K562 (cell line): ENCODE results near the gene ACSF2. TPM values are rescaled to one million over a fixed set of nuclear protein-coding genes. Genes with fewer than 3 reads are reported as not detected.
A peak's percentile ranks its signal among the peaks of the same experiment; 100 is the strongest.

Experiments used
- ATAC-seq: fragments of 200-7000 bp; cut with Tn5 transposase; 3 replicates; pipeline ENCODE4 v1.9.1; 2020; ENCODE audit warnings: moderate library complexity
- BruUV-seq: library from RNA; stranded (reverse); fragments of 400-500 nt; replicated peaks from 2 replicates; lab custom pipeline; 2021; lab: Mats Ljungman, UMichigan
- CTCF ChIA-PET: fragments of 300-600 bp; formaldehyde crosslinking; extraction: SDS; loops from one replicate; lab custom pipeline; 2021; ENCODE audit warnings: low intra/inter-chr PET ratio; lab: Yijun Ruan, JAX
- POLR2A ChIA-PET: fragments of 300-600, 350-650 bp; sonication (Branson Sonifier 250); formaldehyde crosslinking; extraction: SDS; loops from one replicate; lab custom pipeline; 2021; ENCODE audit warnings: antibody characterized with exemption, inconsistent platforms; lab: Yijun Ruan, JAX
- DNase-seq, 4 experiments: peaks; one replicate each; pipeline versions ENCODE4 v3.0.0 to v3.0.0-alpha.2; 2011 to 2018; ENCODE audit warnings: low spot score in 3 of 4, mixed read lengths in 3 of 4; ENCODE audit errors: extremely low read depth in 1 of 4
- FAIRE-seq: peaks from 2 replicates; lab custom pipeline; 2011; peaks lifted over from hg19 to GRCh38; lab: Jason Lieb, UNC
- H2AFZ ChIP-seq: 2 replicates; pipeline ENCODE4 v1.6.0; 2011; ENCODE audit warnings: low read depth, low read length, control low read depth, inconsistent platforms
- H3K27ac ChIP-seq: fragments of 200-600 bp; 3 replicates; pipeline ENCODE4 v1.8.0; 2011; ENCODE audit warnings: low read depth, mild to moderate bottlenecking, control low read depth, inconsistent platforms, low read length, moderate library complexity, mixed read lengths; ENCODE audit errors: extremely low read depth
- H3K27me3 ChIP-seq, 2 experiments: fragments of 300-600 bp in 1 of 2; 2 replicates in 1 of 2; 3 replicates in 1 of 2; pipeline versions ENCODE4 v1.6.0 to v1.8.0; 2011; ENCODE audit warnings: inconsistent platforms in 2 of 2, low read length in 2 of 2, mild to moderate bottlenecking in 1 of 2, mixed read lengths in 1 of 2, moderate library complexity in 1 of 2; ENCODE audit not compliant: control insufficient read depth in 2 of 2, insufficient read depth in 2 of 2
- H3K36me3 ChIP-seq: fragments of 300-600 bp; 3 replicates; pipeline ENCODE4 v1.8.0; 2011; ENCODE audit warnings: mild to moderate bottlenecking, low read length, inconsistent platforms; ENCODE audit not compliant: control insufficient read depth, insufficient read depth
- H3K4me1 ChIP-seq, 2 experiments: fragments of 200-600 bp in 1 of 2; replicated peaks in 1 of 2; 2 replicates in 1 of 2; 3 replicates in 1 of 2; pipeline versions ENCODE4 v1.5.1 to v1.8.0; 2011; ENCODE audit warnings: inconsistent platforms in 2 of 2, low read length in 2 of 2, mild to moderate bottlenecking in 1 of 2, mixed read lengths in 1 of 2, moderate library complexity in 1 of 2; ENCODE audit not compliant: control insufficient read depth in 2 of 2, insufficient read depth in 2 of 2
- H3K4me2 ChIP-seq: 2 replicates; pipeline ENCODE4 v1.6.1; 2011; ENCODE audit warnings: low read length, control low read depth, inconsistent platforms, mixed read lengths; ENCODE audit not compliant: insufficient read depth
- H3K4me3 ChIP-seq: fragments of 200-600 bp; sonication (generic), shearing (Covaris generic); 2 replicates; pipeline ENCODE4 v1.5.1; 2016; ENCODE audit warnings: control low read depth, inconsistent platforms
- H3K79me2 ChIP-seq: fragments of 200-600 bp; 3 replicates; pipeline ENCODE4 v1.8.0; 2011; ENCODE audit warnings: low read length, inconsistent platforms; ENCODE audit not compliant: control insufficient read depth, insufficient read depth
- H3K9ac ChIP-seq, 2 experiments: 2 replicates each; pipeline versions ENCODE4 v1.6.0 to v1.6.1; 2011; ENCODE audit warnings: low read depth in 2 of 2, low read length in 2 of 2, control low read depth in 1 of 2, inconsistent platforms in 1 of 2, mild to moderate bottlenecking in 1 of 2, mixed read lengths in 1 of 2; ENCODE audit not compliant: insufficient read depth in 1 of 2
- H3K9me1 ChIP-seq: one replicate; pipeline ENCODE4 v1.6.0; 2011; ENCODE audit warnings: inconsistent platforms, mild to moderate bottlenecking, low read length, moderate library complexity; ENCODE audit not compliant: control insufficient read depth, insufficient read depth
- H3K9me3 ChIP-seq: replicated peaks from 2 replicates; pipeline ENCODE4 v1.5.1; 2011; ENCODE audit warnings: low read depth, low read length, inconsistent platforms; ENCODE audit not compliant: control insufficient read depth, insufficient read depth
- H4K20me1 ChIP-seq: replicated peaks from 2 replicates; pipeline ENCODE4 v1.6.1; 2011; ENCODE audit warnings: low read length, inconsistent platforms, mixed read lengths; ENCODE audit not compliant: control insufficient read depth, insufficient read depth
- CAMTA2 ChIP-seq: fragments of 250-450 bp; sonication (Bioruptor Pico); conservative IDR thresholded peaks from 2 replicates; pipeline ENCODE4 v1.5.1; 2022
- CBFA2T3 ChIP-seq: fragments of 450-650 bp; IDR thresholded peaks from 2 replicates; pipeline ENCODE4 v1.6.1; 2017
- DMBX1 ChIP-seq: fragments of 250-450 bp; sonication (Bioruptor Pico); IDR thresholded peaks from 2 replicates; pipeline ENCODE4 v1.8.0; 2022; ENCODE audit warnings: inconsistent platforms, mild to moderate bottlenecking, moderate library complexity, borderline replicate concordance
- JUND ChIP-seq, 2 experiments: IDR thresholded peaks; 2 replicates in 1 of 2; 3 replicates in 1 of 2; pipeline ENCODE4 v1.6.1; 2011; ENCODE audit warnings: borderline replicate concordance in 2 of 2, low read depth in 2 of 2, low read length in 2 of 2, improper control_type of control experiment in 1 of 2, missing biosample characterization in 1 of 2, missing genetic modification characterization in 1 of 2, missing genetic modification reagents in 1 of 2
- KHSRP ChIP-seq: fragments of 450-650 bp; IDR thresholded peaks from 2 replicates; pipeline ENCODE4 v1.6.1; 2017
- MAFG ChIP-seq: fragments of 450-650 bp; conservative IDR thresholded peaks from 2 replicates; pipeline ENCODE4 v1.6.1; 2016; ENCODE audit warnings: missing genetic modification characterization, missing compliant biosample characterization
- NFYB ChIP-seq: IDR thresholded peaks from 2 replicates; pipeline ENCODE4 v1.6.1; 2011; ENCODE audit warnings: mild to moderate bottlenecking, moderate library complexity; ENCODE audit not compliant: insufficient read length; ENCODE audit errors: extremely low read depth
- RBM22 ChIP-seq: fragments of 200-400 bp; formaldehyde crosslinking; IDR thresholded peaks from 2 replicates; pipeline ENCODE4 v1.6.1; 2018; ENCODE audit warnings: low read length, low read depth; ENCODE audit not compliant: poor library complexity, severe bottlenecking
- ZNF699 ChIP-seq: fragments of 250-450 bp; sonication (Bioruptor Pico); IDR thresholded peaks from 2 replicates; pipeline ENCODE4 v1.8.0; 2021; ENCODE audit warnings: mild to moderate bottlenecking, moderate library complexity; ENCODE audit not compliant: insufficient replicate concordance
- WGBS: fragments of 100-300 bp; shearing (Covaris generic); methylation state at CpG from one replicate; pipeline ENCODE4 v1.1.6; 2016; ENCODE audit warnings: low coverage, mixed read lengths; ENCODE audit not compliant: insufficient coverage; ENCODE audit errors: missing lambda C conversion rate; 5-methylcytosine and 5-hydroxymethylcytosine counted together
- in situ Hi-C: fragments of 300-500 bp; cut with MboI; formaldehyde crosslinking; loops from 4 replicates; pipeline ENCODE4 v1.15.0; 2018; ENCODE audit warnings: inconsistent platforms, mixed read lengths
- intact Hi-C: fragments of 100-400 bp; cut with micrococcal nuclease; formaldehyde crosslinking; loops from 2 replicates; pipeline ENCODE4 v1.14.2; 2022
- polyA plus RNA-seq, 8 experiments: library from polyadenylated mRNA; depleted of rRNA in 4 of 8; stranded (reverse) in 5 of 8; unstranded in 3 of 8; fragments of >200 nt; fragmentation: Nextera tagmentation in 2 of 8; fragmentation: Illumina TruSeq in 1 of 8; extraction: Ambion mirVana in 2 of 8; extraction: Trizol in 1 of 8; gene quantifications; 2 replicates each; pipeline versions ENCODE4 v1.2.1 to v1.2.3, GENCODE V29; 2011 to 2014; ENCODE audit warnings: inconsistent platforms in 1 of 8, missing spikeins in 1 of 8
- total RNA-seq, 7 experiments: library from RNA; depleted of rRNA in 6 of 7; stranded (reverse); fragments of >200 nt in 6 of 7; fragmentation: Illumina TruSeq in 2 of 7; extraction: Trizol in 2 of 7; gene quantifications; 2 replicates each; pipeline versions ENCODE4 v1.2.1 to v1.2.3, GENCODE V29; 2011 to 2021; ENCODE audit warnings: low replicate concordance in 1 of 7
- TF ChIP-seq, protein P1 (sequence below), 2 experiments: fragments of 450-650 bp in 1 of 2; IDR thresholded peaks; 2 replicates each; pipeline ENCODE4 v1.6.1; 2011 to 2017; ENCODE audit warnings: low read depth in 2 of 2, antibody characterized with exemption in 1 of 2, borderline replicate concordance in 1 of 2, low read length in 1 of 2, mild to moderate bottlenecking in 1 of 2, mixed read lengths in 1 of 2; ENCODE audit not compliant: control insufficient read depth in 1 of 2

The ACSF2 gene
- total and polyA plus RNA-seq, 9 of the 15 experiments (the other 6 are each of a cell fraction or from before 2014, with no cell fraction given), result 0.89 to 6.1 (median 3.5) TPM

DNA sequence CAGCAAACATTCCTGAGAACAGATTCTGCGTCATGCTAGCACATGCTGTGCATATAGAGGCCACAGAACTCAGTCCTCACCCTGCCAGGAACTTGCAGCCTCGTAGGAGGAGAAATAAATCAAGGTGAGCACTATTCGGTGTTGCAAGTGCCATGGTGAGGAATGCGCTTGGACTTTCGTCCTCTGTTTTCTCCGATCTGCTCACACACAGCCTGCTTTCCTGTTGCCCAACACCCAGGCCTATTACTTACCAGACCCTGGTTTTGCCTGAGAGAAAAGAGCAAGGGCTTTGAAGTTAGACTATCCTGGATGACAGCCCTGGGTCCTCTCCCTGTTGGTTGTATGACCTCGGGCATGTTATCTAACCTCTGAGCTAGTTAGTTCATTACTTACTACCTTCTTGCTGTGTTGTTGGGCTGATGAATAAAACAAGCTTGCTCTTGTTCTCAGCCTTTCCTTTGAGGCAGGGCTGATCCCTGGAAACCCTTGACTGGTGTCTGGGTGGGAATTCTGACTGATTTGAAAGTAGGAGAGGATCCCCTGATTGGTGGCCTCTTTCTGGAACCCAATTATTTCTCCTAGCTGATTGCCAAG lies 2.9 kb downstream of the ACSF2 start:
- no peak overlapping the region for H3K4me3 ChIP-seq
- POLR2A ChIA-PET, result interaction anchor here (0.6 to 0.7 kb wide), 2 partner anchors 38 to 45 kb away, joined by 3 read pairs; no protein-coding TSS in a partner anchor

More for the DNA sequence above, 2.9 kb downstream of the ACSF2 start:
- no peak for FAIRE-seq
- intact Hi-C loops, result no loop called here
- CTCF ChIA-PET, result no interaction called here
- H3K9me1 ChIP-seq, result no peaks in the 10 kb centered on the region
- TF ChIP-seq RBM22 (no peak), CAMTA2 (no peak), JUND (IDR thresholded peaks at IDR 0.05; ENCODE audit: borderline replicate concordance, low read depth, low read length) (no peak), JUND (tag; IDR thresholded peaks at IDR 0.05; ENCODE audit: borderline replicate concordance, low read depth, low read length) (no peak), ZNF699 (CRISPR knock-in tag) (no peak), KHSRP (no peak), CBFA2T3 (no peak), MAFG (tag) (no peak), DMBX1 (CRISPR knock-in tag) (no peak), NFYB (no peak)
- TF ChIP-seq, protein P1, sequence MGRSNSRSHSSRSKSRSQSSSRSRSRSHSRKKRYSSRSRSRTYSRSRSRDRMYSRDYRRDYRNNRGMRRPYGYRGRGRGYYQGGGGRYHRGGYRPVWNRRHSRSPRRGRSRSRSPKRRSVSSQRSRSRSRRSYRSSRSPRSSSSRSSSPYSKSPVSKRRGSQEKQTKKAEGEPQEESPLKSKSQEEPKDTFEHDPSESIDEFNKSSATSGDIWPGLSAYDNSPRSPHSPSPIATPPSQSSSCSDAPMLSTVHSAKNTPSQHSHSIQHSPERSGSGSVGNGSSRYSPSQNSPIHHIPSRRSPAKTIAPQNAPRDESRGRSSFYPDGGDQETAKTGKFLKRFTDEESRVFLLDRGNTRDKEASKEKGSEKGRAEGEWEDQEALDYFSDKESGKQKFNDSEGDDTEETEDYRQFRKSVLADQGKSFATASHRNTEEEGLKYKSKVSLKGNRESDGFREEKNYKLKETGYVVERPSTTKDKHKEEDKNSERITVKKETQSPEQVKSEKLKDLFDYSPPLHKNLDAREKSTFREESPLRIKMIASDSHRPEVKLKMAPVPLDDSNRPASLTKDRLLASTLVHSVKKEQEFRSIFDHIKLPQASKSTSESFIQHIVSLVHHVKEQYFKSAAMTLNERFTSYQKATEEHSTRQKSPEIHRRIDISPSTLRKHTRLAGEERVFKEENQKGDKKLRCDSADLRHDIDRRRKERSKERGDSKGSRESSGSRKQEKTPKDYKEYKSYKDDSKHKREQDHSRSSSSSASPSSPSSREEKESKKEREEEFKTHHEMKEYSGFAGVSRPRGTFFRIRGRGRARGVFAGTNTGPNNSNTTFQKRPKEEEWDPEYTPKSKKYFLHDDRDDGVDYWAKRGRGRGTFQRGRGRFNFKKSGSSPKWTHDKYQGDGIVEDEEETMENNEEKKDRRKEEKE (IDR thresholded peaks at IDR 0.05; ENCODE audit: borderline replicate concordance in 1 of 2, control insufficient read depth in 1 of 2, low read depth in 2 of 2, low read length in 1 of 2), result no peak
- TF ChIP-seq, all 486 proteins: peak for 0
- peaks cover 26 to 28% of the 10 kb centered on the region in 2 experiments for H3K4me1 ChIP-seq
- BruUV-seq, result no TSS peak
- no peak overlapping the region for H3K4me2 ChIP-seq
- ATAC-seq (no peak), DNase-seq (no peak)
- in situ Hi-C loops, result no loop called here
- no peaks in the 10 kb centered on the region for H4K20me1 ChIP-seq
- H3K36me3 ChIP-seq, result no peaks in the 10 kb centered on the region
- no peaks in the 10 kb centered on the region for H3K79me2 ChIP-seq
- no peak overlapping the region for H2AFZ ChIP-seq
- H3K9me3 ChIP-seq, result no peaks in the 10 kb centered on the region
- 0 out of 4 replicates have a peak overlapping the region, but pooled peaks of 1 of the 2 experiments have one; percentile 31 for H3K9ac ChIP-seq
- 56% methylated on average over 7 of the region's 7 CpGs for WGBS
- H3K27ac ChIP-seq, result no peak overlapping the region
- H3K27me3 ChIP-seq, result no peaks in the 10 kb centered on the region
